Loucy (cell line): ENCODE results near the gene SETD2.

ENCODE experiments used
- H2AFZ ChIP-seq: fragments of 200-600 bp; sonication (generic); 2 replicates; pipeline ENCODE4 v1.6.0; 2016; ENCODE audit warnings: antibody characterized with exemption, mild to moderate bottlenecking, low read length, moderate library complexity
- H3F3A ChIP-seq: fragments of 200-600 bp; 2 replicates; pipeline ENCODE4 v1.6.0; 2016; ENCODE audit warnings: antibody characterized with exemption, low read depth, mild to moderate bottlenecking
- H3K27me3 ChIP-seq: fragments of 200-600 bp; sonication (generic); 2 replicates; pipeline ENCODE4 v1.6.1; 2014; ENCODE audit warnings: low read length, mild to moderate bottlenecking; ENCODE audit not compliant: insufficient read depth, poor library complexity, severe bottlenecking
- H3K36me3 ChIP-seq: fragments of 200-600 bp; sonication (generic); 2 replicates; pipeline ENCODE4 v1.6.1; 2016; ENCODE audit warnings: low read length; ENCODE audit not compliant: insufficient read depth
- H3K4me1 ChIP-seq: fragments of 200-600 bp; sonication (generic); 2 replicates; pipeline ENCODE4 v1.5.1; 2014; ENCODE audit warnings: low read length, mild to moderate bottlenecking; ENCODE audit not compliant: insufficient read depth, poor library complexity, severe bottlenecking
- H3K4me2 ChIP-seq: fragments of 200-600 bp; sonication (generic); 2 replicates; pipeline ENCODE4 v1.6.0; 2014; ENCODE audit warnings: antibody characterized with exemption, low read length, low read depth, mild to moderate bottlenecking; ENCODE audit not compliant: poor library complexity, severe bottlenecking
- H3K4me3 ChIP-seq: fragments of 200-600 bp; sonication (generic); 2 replicates; pipeline ENCODE4 v1.5.1; 2014; ENCODE audit warnings: low read length, mild to moderate bottlenecking, mixed read lengths; ENCODE audit not compliant: poor library complexity, severe bottlenecking
- H3K79me2 ChIP-seq: fragments of 200-600 bp; sonication (generic); 2 replicates; pipeline ENCODE4 v1.6.1; 2014; ENCODE audit warnings: low read length; ENCODE audit not compliant: insufficient read depth
- H3K9ac ChIP-seq: fragments of 200-600 bp; sonication (generic); 2 replicates; pipeline ENCODE4 v1.6.0; 2014; ENCODE audit warnings: mild to moderate bottlenecking, low read depth, low read length, moderate library complexity; ENCODE audit not compliant: poor library complexity, severe bottlenecking
- H3K9me2 ChIP-seq: fragments of 200-600 bp; sonication (generic); replicated peaks from 2 replicates; pipeline ENCODE4 v1.6.1; 2016; ENCODE audit warnings: low read depth, low read length, mixed read lengths
- H3K9me3 ChIP-seq: fragments of 200-600 bp; sonication (generic); 2 replicates; pipeline ENCODE4 v1.6.1; 2014; ENCODE audit warnings: mild to moderate bottlenecking, antibody characterized with exemption, low read length, low read depth; ENCODE audit not compliant: insufficient read depth
- H4K20me1 ChIP-seq: fragments of 200-600 bp; sonication (generic); 2 replicates; pipeline ENCODE4 v1.6.0; 2014; ENCODE audit warnings: antibody characterized with exemption, low read length, mild to moderate bottlenecking; ENCODE audit not compliant: insufficient read depth, poor library complexity, severe bottlenecking
- CTCF ChIP-seq: fragments of 200-600 bp; sonication (generic); conservative IDR thresholded peaks from 2 replicates; pipeline ENCODE4 v1.5.1; 2014; ENCODE audit warnings: mild to moderate bottlenecking, antibody characterized with exemption, low read length
- EZH2phosphoT487 ChIP-seq: fragments of 200-600 bp; IDR thresholded peaks from 2 replicates; pipeline ENCODE4 v1.6.1; 2018; ENCODE audit warnings: antibody characterized with exemption, mild to moderate bottlenecking, moderate library complexity, borderline replicate concordance

Gene SETD2

GRCh38 chr3:47113669-47114365 lies 50.1 kb downstream of the SETD2 start:
- Histone ChIP-seq H3K9me3 (no peaks in the 10 kb centered on the region), H4K20me1 (peaks cover 13% of the 10 kb centered on the region), H3K4me3 (no peak overlapping the region), H3K4me1 (peaks cover 10% of the 10 kb centered on the region), H3F3A (peaks cover 5% of the 10 kb centered on the region; the same call in 1 of the 2 replicates), H3K36me3 (peaks cover 83% of the 10 kb centered on the region), H3K9me2 (no peaks in the 10 kb centered on the region), H2AFZ (no peak overlapping the region), H3K27me3 (no peaks in the 10 kb centered on the region), H3K4me2 (no peak overlapping the region), H3K79me2 (peaks cover 8% of the 10 kb centered on the region), H3K9ac (no peak overlapping the region)
- TF ChIP-seq EZH2phosphoT487, result no peak
- TF ChIP-seq CTCF, result no peak

GRCh38 chr3:47112997-47113396 lies 50.9 kb downstream of the SETD2 start:
- H3F3A ChIP-seq, result peaks cover 5% of the 10 kb centered on the region; the same call in 1 of the 2 replicates
- H2AFZ ChIP-seq, result no peak overlapping the region
- no peak overlapping the region for H3K9ac ChIP-seq
- peaks cover 10% of the 10 kb centered on the region for H3K4me1 ChIP-seq
- no peak overlapping the region for H3K4me3 ChIP-seq
- peaks cover 86% of the 10 kb centered on the region for H3K36me3 ChIP-seq
- TF ChIP-seq CTCF (no peak), EZH2phosphoT487 (no peak)
- peaks cover 13% of the 10 kb centered on the region for H4K20me1 ChIP-seq
- no peaks in the 10 kb centered on the region for H3K27me3 ChIP-seq
- H3K9me3 ChIP-seq, result no peaks in the 10 kb centered on the region
- no peak overlapping the region for H3K4me2 ChIP-seq
- H3K9me2 ChIP-seq, result no peaks in the 10 kb centered on the region
- H3K79me2 ChIP-seq, result peaks cover 12% of the 10 kb centered on the region

GRCh38 chr3:47109393-47109792 lies 54.5 kb downstream of the SETD2 start:
- H3K36me3 ChIP-seq, result peaks cover 86% of the 10 kb centered on the region
- H3K4me1 ChIP-seq, result no peaks in the 10 kb centered on the region
- H3F3A ChIP-seq, result no peaks in the 10 kb centered on the region
- no peak overlapping the region for H3K4me3 ChIP-seq
- no peaks in the 10 kb centered on the region for H3K9me2 ChIP-seq
- H3K79me2 ChIP-seq, result peaks cover 8% of the 10 kb centered on the region; the same call in 1 of the 2 replicates
- no peaks in the 10 kb centered on the region for H3K9me3 ChIP-seq
- no peak overlapping the region for H3K4me2 ChIP-seq
- no peak overlapping the region for H2AFZ ChIP-seq
- TF ChIP-seq CTCF (no peak), EZH2phosphoT487 (no peak)
- peaks cover 6% of the 10 kb centered on the region for H4K20me1 ChIP-seq
- no peaks in the 10 kb centered on the region for H3K27me3 ChIP-seq
- H3K9ac ChIP-seq, result no peak overlapping the region
